OCI-LY1 (cell line): ENCODE measurements around the gene TBX10.

ENCODE experiments used
- CTCF ChIP-seq: fragments of 200-600 bp; sonication (generic), shearing (Covaris generic); IDR thresholded peaks from 2 replicates; pipeline ENCODE4 v1.5.1; 2017; ENCODE audit warnings: mild to moderate bottlenecking, antibody characterized with exemption, low read length, moderate library complexity, mixed read lengths
- EZH2 ChIP-seq: fragments of 200-600 bp; sonication (generic), shearing (Covaris generic); IDR thresholded peaks from 2 replicates; pipeline ENCODE4 v1.8.0; 2017; ENCODE audit warnings: borderline replicate concordance, mixed run types, mild to moderate bottlenecking, antibody characterized with exemption, low read length, moderate library complexity, mixed read lengths

GRCh38 chr11:67632175-67632981, 7.2 kb downstream of the TBX10 start:
- TF ChIP-seq CTCF (no peak), EZH2 (no peak)
